IPS DF 6.9 (cell line): Measurements from ENCODE around the gene PROM2.

ENCODE experiments used
- DNase-seq: peaks from one replicate; pipeline ENCODE4 v3.0.0-alpha.2; 2013; ENCODE audit warnings: low read depth, low spot score
- H3K27ac ChIP-seq: one replicate; pipeline ENCODE4 v1.5.1; 2013; ENCODE audit warnings: low read length, control low read depth
- H3K27me3 ChIP-seq: 2 replicates; pipeline ENCODE4 v1.6.1; 2013; ENCODE audit warnings: mild to moderate bottlenecking, low read length; ENCODE audit not compliant: control insufficient read depth, insufficient read depth
- H3K36me3 ChIP-seq: 2 replicates; pipeline ENCODE4 v1.6.1; 2013; ENCODE audit warnings: low read length; ENCODE audit not compliant: control insufficient read depth, insufficient read depth
- H3K4me1 ChIP-seq: 2 replicates; pipeline ENCODE4 v1.6.1; 2013; ENCODE audit warnings: low read length; ENCODE audit not compliant: control insufficient read depth, insufficient read depth
- H3K4me3 ChIP-seq: 2 replicates; pipeline ENCODE4 v1.5.1; 2013; ENCODE audit warnings: mild to moderate bottlenecking, low read length
- H3K9me3 ChIP-seq: 2 replicates; pipeline ENCODE4 v1.6.1; 2013; ENCODE audit warnings: low read length, inconsistent platforms; ENCODE audit not compliant: control insufficient read depth, insufficient read depth
- WGBS: extraction: QIAGEN DNeasy Blood & Tissue Kit; methylation state at CpG from one replicate; pipeline ENCODE4 v1.1.7; 2013; ENCODE audit warnings: mixed read lengths, missing lambda C conversion rate; ENCODE audit not compliant: insufficient read length, insufficient coverage; 5-methylcytosine and 5-hydroxymethylcytosine counted together

The PROM2 gene

DNA sequence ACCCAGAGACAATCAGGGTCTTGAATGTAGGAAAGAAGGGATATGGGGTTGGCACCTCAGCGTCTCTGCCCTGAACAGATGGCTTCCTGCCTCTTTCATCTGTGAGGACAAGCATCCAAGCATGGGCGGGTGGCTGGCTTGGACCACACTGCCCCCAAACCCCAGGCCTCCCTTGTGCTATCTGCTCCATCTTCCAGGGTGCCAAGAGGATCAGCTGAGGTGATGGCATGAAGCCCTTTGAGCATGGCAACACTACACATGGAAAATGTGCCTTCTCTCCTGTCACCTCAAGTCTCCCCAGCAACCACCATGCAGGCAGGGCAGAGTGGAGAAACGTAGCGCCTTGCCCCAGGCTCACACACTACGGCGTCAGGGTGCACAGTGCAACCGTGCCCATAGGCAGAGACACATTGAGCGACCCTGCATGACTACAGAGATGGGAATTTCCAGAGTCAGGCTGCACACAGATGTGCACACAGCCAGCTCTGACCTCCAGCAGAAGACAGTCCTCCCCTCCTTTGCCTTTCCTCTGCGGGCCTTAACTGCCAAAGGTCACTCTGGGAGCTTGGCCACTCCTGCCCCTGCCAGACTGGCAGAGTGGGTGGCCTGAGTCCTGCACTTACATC lies 24.4 kb downstream of the PROM2 start:
- H3K27ac ChIP-seq: no peak overlapping the region
- no CpG with 5 or more reads among the region's 9 CpGs for WGBS
- peaks cover 2% of the 10 kb centered on the region; the same call in 1 of the 2 replicates for H3K4me1 ChIP-seq
- no peaks in the 10 kb centered on the region for H3K9me3 ChIP-seq
- H3K27me3 ChIP-seq: no peaks in the 10 kb centered on the region
- no peak for DNase-seq
- no peaks in the 10 kb centered on the region for H3K36me3 ChIP-seq
- H3K4me3 ChIP-seq: no peak overlapping the region

DNA sequence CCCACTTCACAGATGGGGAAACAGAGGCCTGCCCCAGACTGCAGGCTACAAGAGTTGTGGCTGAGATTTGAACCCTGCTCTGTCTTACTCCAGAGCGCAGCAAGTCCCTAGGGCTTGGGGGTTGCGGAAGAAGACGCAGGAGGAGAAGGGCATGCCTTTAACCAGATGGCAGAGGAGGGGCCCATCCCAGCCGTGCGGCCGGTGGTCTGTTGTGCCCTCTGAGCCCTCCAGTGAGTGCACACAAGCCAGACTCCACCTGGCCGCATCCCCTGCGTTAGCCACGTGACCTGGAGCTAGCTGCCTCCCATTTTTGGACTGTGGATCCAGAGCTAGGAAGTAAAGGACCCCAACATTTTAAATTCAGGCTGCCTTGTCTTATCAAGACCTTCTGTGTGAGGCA lies 25.7 kb downstream of the PROM2 start:
- no peak for DNase-seq
- WGBS: no CpG with 5 or more reads among the region's 9 CpGs
- H3K4me3 ChIP-seq: no peak overlapping the region
- H3K36me3 ChIP-seq: no peaks in the 10 kb centered on the region
- H3K27me3 ChIP-seq: no peaks in the 10 kb centered on the region
- H3K4me1 ChIP-seq: peaks cover 2% of the 10 kb centered on the region; the same call in 1 of the 2 replicates
- no peak overlapping the region for H3K27ac ChIP-seq
- no peaks in the 10 kb centered on the region for H3K9me3 ChIP-seq

DNA sequence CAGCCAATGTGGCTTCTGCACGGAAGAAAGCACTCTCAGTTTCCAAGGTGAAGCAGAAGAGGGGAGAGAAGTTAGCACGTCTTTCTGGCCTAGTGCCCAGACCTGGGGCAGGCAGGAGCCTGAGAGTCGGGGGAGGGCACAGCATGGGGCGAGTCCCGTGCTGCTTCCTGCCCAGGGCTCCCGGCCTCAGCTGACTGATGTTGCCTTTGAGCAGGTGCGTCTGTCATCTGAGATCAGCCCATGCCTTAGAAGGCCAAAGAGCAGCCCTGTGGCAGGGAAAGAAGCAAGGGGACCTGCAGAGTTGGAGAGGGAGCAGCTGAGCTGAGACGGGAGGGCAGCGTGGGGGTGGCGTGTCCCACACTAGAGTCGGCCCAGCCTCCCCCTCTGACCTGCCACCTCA lies 26.2 kb downstream of the PROM2 start:
- H3K4me3 ChIP-seq: no peak overlapping the region
- H3K9me3 ChIP-seq: no peaks in the 10 kb centered on the region
- no peaks in the 10 kb centered on the region for H3K27me3 ChIP-seq
- H3K36me3 ChIP-seq: no peaks in the 10 kb centered on the region
- no peak for DNase-seq
- H3K27ac ChIP-seq: no peak overlapping the region
- WGBS: no CpG with 5 or more reads among the region's 11 CpGs
- peaks cover 2% of the 10 kb centered on the region; the same call in 1 of the 2 replicates for H3K4me1 ChIP-seq

DNA sequence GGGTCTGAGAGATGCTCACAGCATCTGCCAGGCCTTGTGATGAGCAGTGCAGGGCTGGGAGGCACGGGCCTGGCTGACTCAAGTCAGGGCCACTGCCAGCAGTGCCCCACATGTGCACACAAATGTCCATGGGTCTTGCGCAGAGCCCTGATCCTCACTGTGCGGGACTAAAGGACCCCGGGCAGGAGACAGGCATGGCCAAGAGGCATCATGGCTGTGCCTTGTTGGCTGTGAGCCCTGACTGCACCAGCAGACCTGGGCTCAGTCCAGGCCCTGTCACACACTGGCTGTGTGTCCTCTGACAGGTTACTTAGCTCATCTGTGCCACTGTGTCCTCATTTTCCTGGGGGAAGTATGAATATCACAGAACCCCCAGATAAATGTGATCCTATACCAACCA lies 26.9 kb downstream of the PROM2 start:
- no peaks in the 10 kb centered on the region for H3K36me3 ChIP-seq
- WGBS: no CpG with 5 or more reads among the region's 4 CpGs

DNA sequence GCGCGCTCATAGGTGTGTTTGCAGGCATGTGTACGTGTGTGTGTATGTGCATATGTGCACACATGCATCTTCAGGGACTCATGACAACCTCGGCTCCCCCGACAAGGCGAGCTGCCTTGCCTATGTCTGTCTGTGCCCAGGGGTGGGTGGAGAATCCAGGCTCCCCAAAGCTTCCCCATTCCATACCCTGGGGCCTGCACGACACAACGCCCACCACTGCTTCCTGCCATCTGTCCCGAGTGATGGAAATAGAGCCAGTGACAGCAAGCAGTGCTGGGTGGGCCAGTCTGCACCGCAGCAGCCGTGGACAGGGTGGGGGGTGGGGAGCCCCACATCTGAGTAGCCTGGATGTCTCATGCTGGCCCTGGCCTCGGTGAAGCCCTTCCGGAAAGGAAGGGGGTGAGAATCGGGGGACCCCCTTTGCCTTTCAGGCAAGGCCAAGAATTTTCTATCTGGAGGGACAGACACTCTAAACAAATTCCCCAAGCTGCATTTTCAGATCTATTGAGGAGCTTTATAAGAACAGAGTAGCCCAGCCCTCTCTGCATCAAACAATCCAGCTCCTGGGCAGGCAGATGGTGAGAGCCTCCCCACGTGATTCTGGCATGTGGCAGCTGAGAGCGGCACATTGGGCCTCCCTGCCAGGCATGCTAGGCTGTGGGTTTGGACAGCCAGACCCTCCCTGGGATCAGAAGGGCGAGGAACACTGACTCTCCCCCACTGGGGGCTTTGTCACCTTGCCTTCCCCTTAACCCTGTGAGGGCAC lies 27.8 kb downstream of the PROM2 start:
- no CpG with 5 or more reads among the region's 17 CpGs for WGBS
- no peaks in the 10 kb centered on the region for H3K9me3 ChIP-seq

More for the DNA sequence above, 26.9 kb downstream of the PROM2 start:
- no peak for DNase-seq
- H3K4me3 ChIP-seq: no peak overlapping the region
- no peaks in the 10 kb centered on the region for H3K9me3 ChIP-seq
- no peaks in the 10 kb centered on the region for H3K27me3 ChIP-seq
- H3K27ac ChIP-seq: no peak overlapping the region
- H3K4me1 ChIP-seq: peaks cover 2% of the 10 kb centered on the region; the same call in 1 of the 2 replicates

DNA sequence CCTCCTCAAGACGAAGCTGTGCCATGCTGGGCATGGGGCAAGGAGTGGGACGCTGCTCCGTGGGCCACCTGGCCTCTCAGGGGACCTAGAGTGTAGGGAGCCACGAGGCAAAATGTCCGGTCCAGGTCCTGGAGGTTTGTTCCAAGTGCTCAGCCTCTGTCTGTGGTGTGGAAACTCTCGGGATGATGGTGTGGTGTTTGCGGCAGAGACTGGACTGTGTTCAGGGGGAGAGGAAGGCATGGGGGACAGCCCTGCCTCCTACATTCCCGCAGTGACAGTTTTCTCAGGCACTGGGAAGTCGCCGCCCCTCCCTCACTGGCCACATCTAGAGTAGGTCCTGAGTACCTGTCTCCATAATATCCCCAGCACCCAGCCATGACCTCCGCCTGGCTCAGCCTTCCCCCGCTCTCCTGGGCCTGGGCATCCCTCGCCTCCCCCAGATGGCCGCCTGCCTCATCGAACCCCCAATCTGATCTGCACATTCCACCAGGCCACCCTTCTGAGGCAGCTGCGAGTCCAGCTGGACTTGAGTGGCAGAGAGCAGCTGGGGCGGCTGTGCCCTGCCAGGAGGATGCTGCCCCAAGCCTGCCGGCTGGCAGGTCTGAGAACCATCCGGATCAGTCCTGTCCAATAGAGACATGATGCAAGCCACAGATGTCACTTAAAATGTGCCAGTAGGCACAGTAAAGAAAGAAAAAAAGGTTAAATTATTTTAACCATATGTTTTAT lies 29.1 kb downstream of the PROM2 start:
- WGBS: no CpG with 5 or more reads among the region's 19 CpGs
- DNase-seq: no peak
- Histone ChIP-seq H3K4me3 (no peak overlapping the region), H3K27me3 (no peaks in the 10 kb centered on the region), H3K27ac (no peak overlapping the region), H3K4me1 (peaks cover 2% of the 10 kb centered on the region; the same call in 1 of the 2 replicates), H3K36me3 (no peaks in the 10 kb centered on the region), H3K9me3 (no peaks in the 10 kb centered on the region)

More for the DNA sequence above, 27.8 kb downstream of the PROM2 start:
- H3K4me3 ChIP-seq: no peak overlapping the region
- no peaks in the 10 kb centered on the region for H3K36me3 ChIP-seq
- no peak overlapping the region for H3K27ac ChIP-seq
- peaks cover 2% of the 10 kb centered on the region; the same call in 1 of the 2 replicates for H3K4me1 ChIP-seq
- H3K27me3 ChIP-seq: no peaks in the 10 kb centered on the region
- DNase-seq: no peak

DNA sequence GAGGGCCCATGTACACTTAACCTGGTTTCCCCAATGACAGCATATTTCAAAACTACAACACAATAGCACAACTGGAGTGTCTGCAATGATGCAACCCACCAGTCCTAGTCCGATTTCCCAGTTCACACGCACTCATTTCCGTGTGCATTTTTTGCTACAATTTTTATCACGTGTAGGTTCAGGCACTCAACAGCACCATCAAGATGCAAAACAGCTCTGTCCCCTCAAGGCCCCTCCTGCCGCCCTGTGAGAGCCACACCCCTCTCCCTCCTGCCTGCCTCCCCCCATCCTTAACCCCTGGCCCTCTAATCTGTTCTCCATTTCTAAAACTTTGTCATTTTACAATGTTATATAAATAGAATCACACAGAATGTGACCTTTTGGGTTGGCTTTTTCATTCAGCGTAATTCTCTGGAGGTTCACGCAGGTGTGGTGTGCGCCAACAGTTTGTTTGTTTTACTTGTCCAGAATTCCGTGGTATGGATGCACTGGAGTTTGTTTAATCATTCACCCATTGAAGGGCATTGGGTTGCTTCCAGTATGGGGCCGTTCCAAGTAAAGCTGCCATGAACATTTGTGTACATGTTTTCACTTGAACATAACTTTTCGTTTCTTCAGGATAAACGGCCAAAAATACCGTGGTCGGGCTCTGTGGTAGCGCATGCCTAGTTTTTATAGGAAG lies 31.3 kb downstream of the PROM2 start:
- Histone ChIP-seq H3K27ac (no peak overlapping the region), H3K27me3 (no peaks in the 10 kb centered on the region), H3K36me3 (no peaks in the 10 kb centered on the region), H3K9me3 (no peaks in the 10 kb centered on the region), H3K4me1 (peaks cover 2% of the 10 kb centered on the region; the same call in 1 of the 2 replicates), H3K4me3 (no peak overlapping the region)
- no peak for DNase-seq
- WGBS: no CpG with 5 or more reads among the region's 15 CpGs

DNA sequence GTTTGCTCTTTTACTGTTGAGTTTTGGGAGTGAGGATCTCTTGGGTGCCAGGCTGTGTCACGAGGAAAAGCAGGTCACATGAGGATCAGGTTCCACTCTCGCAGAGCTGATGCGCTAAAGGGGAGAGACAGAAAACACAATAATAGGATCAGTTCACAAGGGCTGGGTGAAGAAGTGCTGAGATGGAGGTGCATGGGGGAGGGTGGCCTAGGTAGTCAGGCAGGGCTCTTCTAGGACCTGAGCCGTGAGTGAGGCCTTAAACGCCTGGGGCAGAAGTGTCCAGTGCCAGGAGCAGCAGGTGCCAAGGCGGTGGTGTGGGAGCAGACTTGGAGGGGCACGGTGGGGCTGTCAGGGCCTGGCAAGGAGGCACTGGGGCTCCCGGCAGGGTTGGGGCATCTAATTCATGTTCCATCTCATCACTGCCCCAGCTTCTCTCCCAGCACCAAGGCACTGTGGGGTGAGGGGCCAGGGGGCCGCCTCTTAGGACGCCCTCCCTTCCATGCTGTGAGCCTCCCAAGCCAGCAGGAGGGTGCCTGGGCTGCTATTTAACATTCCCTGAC lies 32.2 kb downstream of the PROM2 start:
- H3K4me3 ChIP-seq: no peak overlapping the region
- WGBS: no CpG with 5 or more reads among the region's 10 CpGs
- H3K9me3 ChIP-seq: no peaks in the 10 kb centered on the region
- no peaks in the 10 kb centered on the region; the same call in 1 of the 2 replicates for H3K4me1 ChIP-seq
- no peak overlapping the region for H3K27ac ChIP-seq
- H3K36me3 ChIP-seq: no peaks in the 10 kb centered on the region
- no peak for DNase-seq
- no peaks in the 10 kb centered on the region for H3K27me3 ChIP-seq

DNA sequence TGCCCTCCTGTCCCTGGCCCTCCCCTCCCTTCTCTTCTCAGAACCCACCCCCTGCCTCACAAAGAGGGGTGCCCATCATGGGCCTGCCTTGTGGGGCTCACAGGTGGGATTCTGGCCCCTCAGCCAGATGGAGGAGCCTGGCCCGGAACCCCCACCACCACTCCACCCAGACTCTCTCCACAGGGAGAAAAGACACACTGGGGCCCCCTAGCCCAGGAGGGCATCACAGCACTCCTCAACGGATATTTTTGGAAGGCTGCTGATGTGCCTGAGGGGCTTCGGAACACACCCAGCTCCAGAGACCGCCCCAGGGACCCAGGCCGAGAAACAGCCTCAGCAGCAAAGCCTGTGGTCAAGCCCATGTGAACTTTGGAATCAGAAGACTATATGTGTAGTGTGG lies 32.8 kb downstream of the PROM2 start:
- no CpG with 5 or more reads among the region's 5 CpGs for WGBS
- H3K9me3 ChIP-seq: no peaks in the 10 kb centered on the region
- no peaks in the 10 kb centered on the region for H3K36me3 ChIP-seq
- H3K27me3 ChIP-seq: no peaks in the 10 kb centered on the region
- H3K27ac ChIP-seq: no peak overlapping the region
- no peak for DNase-seq
- H3K4me1 ChIP-seq: no peaks in the 10 kb centered on the region; the same call in 1 of the 2 replicates
- no peak overlapping the region for H3K4me3 ChIP-seq

DNA sequence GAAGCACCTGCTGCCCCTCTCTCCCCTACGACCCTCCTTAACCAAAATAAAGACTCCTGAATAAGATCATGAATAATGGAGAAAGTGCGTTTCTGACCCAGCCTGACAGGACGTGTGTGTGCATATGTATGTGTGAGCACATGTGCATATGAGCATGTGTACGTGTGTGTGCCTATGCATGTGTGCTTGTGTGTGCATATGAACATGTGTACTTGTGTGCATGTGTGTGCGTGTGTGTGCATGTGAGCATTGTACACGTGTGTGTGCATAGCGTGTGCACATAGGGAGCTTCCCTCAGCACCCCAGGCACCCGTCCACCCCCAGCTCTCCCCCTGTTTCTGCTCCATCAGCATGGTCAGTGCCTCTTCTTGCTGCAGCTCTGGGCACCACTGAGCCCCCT lies 33.6 kb downstream of the PROM2 start:
- H3K9me3 ChIP-seq: no peaks in the 10 kb centered on the region
- H3K27ac ChIP-seq: no peak overlapping the region
- H3K4me3 ChIP-seq: no peak overlapping the region
- DNase-seq: no peak
- no peaks in the 10 kb centered on the region; the same call in 1 of the 2 replicates for H3K4me1 ChIP-seq
- H3K27me3 ChIP-seq: no peaks in the 10 kb centered on the region
- no peaks in the 10 kb centered on the region for H3K36me3 ChIP-seq
- WGBS: no CpG with 5 or more reads among the region's 8 CpGs
